22Rv1 (cell line): ENCODE data around the gene PLEKHA8.

Source experiments
- H3K27ac ChIP-seq: fragments of 450-650 bp; 2 replicates; pipeline ENCODE4 v1.5.1; 2017
- CTCF ChIP-seq: fragments of 450-650 bp; IDR thresholded peaks from 2 replicates; pipeline ENCODE4 v1.5.1; 2017; ENCODE audit warnings: mild to moderate bottlenecking
- ZFX ChIP-seq: fragments of 450-650 bp; IDR thresholded peaks from 2 replicates; pipeline ENCODE4 v1.6.1; 2017; ENCODE audit warnings: antibody characterized with exemption, borderline replicate concordance

Gene PLEKHA8

GRCh38 chr7:30020535-30020934, 7.7 kb upstream of the PLEKHA8 start:
- TF ChIP-seq CTCF, result no peak
- TF ChIP-seq ZFX, result no peak
- H3K27ac ChIP-seq, result no peak overlapping the region

- no peak for TF ChIP-seq CTCF
- TF ChIP-seq ZFX, result no peak
- no peak overlapping the region for H3K27ac ChIP-seq
These were observed 5.2 kb upstream of the PLEKHA8 start for GRCh38 chr7:30022991-30023390.

DNA sequence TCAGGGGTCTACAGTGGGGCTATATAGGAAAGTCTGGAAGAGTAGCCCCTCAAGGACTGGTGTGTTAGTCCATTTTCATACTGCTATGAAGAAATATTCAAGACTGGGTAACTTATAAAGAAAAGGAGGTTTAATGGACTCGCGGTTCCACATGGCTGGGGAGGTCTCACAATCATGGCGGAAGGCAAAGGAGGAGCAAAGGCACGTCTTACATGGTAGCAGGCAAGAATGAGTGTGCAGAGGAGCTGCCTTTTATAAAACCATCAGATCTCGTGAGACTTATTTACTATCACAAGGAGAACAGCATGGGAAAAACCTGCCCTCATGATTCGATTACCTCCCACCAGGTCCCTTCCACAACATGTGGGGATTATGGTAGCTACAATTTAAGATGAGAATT, 4.7 kb upstream of the PLEKHA8 start:
- H3K27ac ChIP-seq, result no peak overlapping the region
- no peak for TF ChIP-seq ZFX
- TF ChIP-seq CTCF, result no peak

GRCh38 chr7:30026229-30027064, 1.8 kb upstream of the PLEKHA8 start, which contains the start of gene FKBP14:
TSS of gene FKBP14 (minus strand) at chr7:30026702. CDS start at chr7:30026508, 194 bp downstream.
- H3K27ac ChIP-seq, result peak within 1 kb of the TSS; percentile 81
- TF ChIP-seq CTCF, result no peak
- no peak for TF ChIP-seq ZFX

DNA sequence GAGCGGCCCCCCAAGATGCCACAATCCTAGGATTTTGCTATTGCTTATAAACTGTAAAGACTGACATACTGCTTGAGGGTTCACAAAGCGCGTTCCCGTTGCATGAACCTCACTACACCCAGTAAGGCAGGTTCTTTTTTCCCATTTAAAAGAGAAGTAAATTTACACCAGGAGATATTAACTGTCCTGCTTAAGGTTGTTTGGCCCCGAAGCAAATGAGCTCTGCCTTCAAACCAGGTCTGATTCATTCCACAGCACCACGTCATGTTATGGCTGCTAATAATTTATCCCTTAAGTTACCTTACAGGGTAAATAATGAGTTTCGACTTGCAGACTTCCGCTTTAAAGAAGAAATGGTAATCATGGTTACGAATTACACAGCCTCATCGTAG, 1.2 kb upstream of the PLEKHA8 start:
- TF ChIP-seq CTCF, result no peak
- TF ChIP-seq ZFX, result no peak
- H3K27ac ChIP-seq, result peak overlapping the region; percentile 81

DNA sequence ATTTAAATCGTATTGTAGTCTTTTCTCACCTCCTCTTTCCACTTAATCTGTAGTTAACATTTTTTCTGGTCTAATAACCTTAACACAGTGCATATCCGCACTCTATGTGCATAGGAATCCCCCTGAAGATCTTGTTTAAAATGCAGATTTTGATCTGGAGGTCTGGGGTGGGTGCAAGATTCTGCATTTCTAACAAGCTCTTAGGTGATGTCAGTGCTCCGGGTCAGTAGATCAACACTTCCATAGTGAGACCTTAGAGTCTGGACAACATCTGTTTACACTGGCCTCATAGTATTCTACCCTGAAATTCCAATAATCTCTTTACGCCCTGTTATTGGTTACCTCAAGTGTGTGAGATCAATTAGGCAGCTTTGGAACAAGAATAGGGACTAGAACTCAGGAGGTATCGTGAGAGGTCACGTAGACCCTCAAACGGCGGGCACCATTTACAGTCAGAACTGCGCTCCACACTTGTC, 434 bp upstream of the PLEKHA8 start:
- peak overlapping the region; percentile 81 for H3K27ac ChIP-seq
- TF ChIP-seq CTCF, result no peak
- no peak for TF ChIP-seq ZFX
